HG02623 (cell line): ENCODE results near the gene BUB1B.

Experiments used
- ATAC-seq: cut with Tn5 transposase; IDR thresholded peaks from one replicate; pipeline ENCODE4 v1.9.1; 2021; ENCODE audit warnings: moderate library complexity; ENCODE audit not compliant: unreplicated experiment

BUB1B gene

GRCh38 chr15:40252438-40253166 lies 91.7 kb downstream of the BUB1B start:
- no peak for ATAC-seq

- ATAC-seq = no peak
Observed at GRCh38 chr15:40253167-40253790, 92.4 kb downstream of the BUB1B start.

- ATAC-seq = no peak
Observed at GRCh38 chr15:40254452-40254851, 93.6 kb downstream of the BUB1B start.

- ATAC-seq = no peak
Observed at GRCh38 chr15:40255033-40255432, 94.2 kb downstream of the BUB1B start.

- ATAC-seq = no peak
Observed at GRCh38 chr15:40256638-40257235, 95.9 kb downstream of the BUB1B start.

- ATAC-seq = no peak
Observed at GRCh38 chr15:40257656-40258450, 97.0 kb downstream of the BUB1B start.

GRCh38 chr15:40258544-40258943 lies 97.7 kb downstream of the BUB1B start:
- no peak for ATAC-seq

- ATAC-seq = no peak
Observed at GRCh38 chr15:40259021-40259420, 98.2 kb downstream of the BUB1B start.

GRCh38 chr15:40263024-40263754 lies 102.3 kb downstream of the BUB1B start:
- no peak for ATAC-seq

- ATAC-seq = no peak
Observed at GRCh38 chr15:40264321-40265153, 103.7 kb downstream of the BUB1B start.

GRCh38 chr15:40265355-40265754 lies 104.5 kb downstream of the BUB1B start:
- no peak for ATAC-seq

- no peak for ATAC-seq
Observed at GRCh38 chr15:40265875-40266274, 105.0 kb downstream of the BUB1B start.

- ATAC-seq = no peak
Observed at GRCh38 chr15:40266828-40267304, 106.0 kb downstream of the BUB1B start.

GRCh38 chr15:40267670-40268069 lies 106.8 kb downstream of the BUB1B start:
- ATAC-seq = no peak

GRCh38 chr15:40269604-40270003 lies 108.7 kb downstream of the BUB1B start:
- no peak for ATAC-seq

GRCh38 chr15:40270246-40270995 lies 109.6 kb downstream of the BUB1B start:
- no peak for ATAC-seq
